ENCODE measurements around the gene UBR1.

GRCh38 chr15:42940527-42940926, 165.3 kb downstream of the UBR1 start:
- TF ChIP-seq POLR2AphosphoS5 (IDR thresholded peaks at IDR 0.05; ENCODE audit: low read depth, low read length) (no peak), CTCF (IDR thresholded peaks at IDR 0.05 in 2 of 3, conservative IDR thresholded peaks at IDR 0.05 in 1 of 3; ENCODE audit: borderline replicate concordance in 1 of 3, insufficient read depth in 1 of 3, low read depth in 2 of 3, low read length in 2 of 3) (no peak), CEBPB (IDR thresholded peaks at IDR 0.05; ENCODE audit: low read depth) (no peak), EZH2phosphoT487 (IDR thresholded peaks at IDR 0.05; ENCODE audit: borderline replicate concordance) (no peak)

Data from HCT116 (cell line).